LHCN-M2 (cell line): Measurements from ENCODE around the gene AIFM3. TPM values are rescaled to one million over a fixed set of nuclear protein-coding genes. Genes with fewer than 3 reads are reported as not detected.
"Not testable (repeated sequence)": the region's sequence is repeated elsewhere in the genome, so short reads cannot be mapped to it uniquely, and the experiment has no call there.

Experiments used
- DNase-seq: peaks from one replicate; pipeline ENCODE4 v3.0.0-alpha.2; 2012; ENCODE audit warnings: low read depth
- total RNA-seq: library from RNA; depleted of rRNA; stranded (reverse); fragments of >200 nt; gene quantifications from 2 replicates; pipeline ENCODE4 v1.2.3, GENCODE V29; 2014

Gene AIFM3
- total RNA-seq, 1 experiment from 2014 or later = not detected

DNA sequence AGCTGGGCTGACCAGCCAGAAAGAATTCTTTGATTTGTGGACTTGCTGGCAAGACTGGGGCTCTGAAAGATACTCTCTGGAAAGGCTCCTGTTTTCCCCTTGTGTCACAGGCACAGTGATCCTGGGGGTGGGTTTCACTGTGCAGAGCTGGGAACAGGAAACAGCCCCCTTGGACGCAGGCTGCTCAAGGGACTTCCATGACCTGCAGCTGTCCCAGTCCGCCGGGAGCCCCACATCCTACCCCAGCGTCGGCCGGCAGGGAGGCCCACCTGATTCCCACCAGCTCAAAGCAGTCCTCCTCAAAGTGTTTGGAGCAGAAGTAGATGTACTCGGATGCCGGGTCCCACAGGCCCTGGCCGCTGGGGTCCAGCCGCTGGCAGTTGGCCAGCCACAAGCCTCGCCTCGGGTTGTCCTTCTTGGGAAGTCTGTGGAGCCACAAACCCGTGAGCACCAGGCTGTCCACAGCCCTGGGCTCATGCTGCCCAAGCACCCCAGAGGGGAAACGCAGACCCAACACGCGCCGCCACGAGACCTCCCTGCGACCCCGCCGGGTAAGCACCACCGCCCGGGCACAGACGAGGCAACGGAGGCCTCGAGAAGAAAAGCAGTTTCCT is 34.0 kb downstream of the AIFM3 start:
- no peak for DNase-seq

- DNase-seq = peak; percentile 93
Measured at GRCh38 chr22:21001601-21002325, 34.7 kb downstream of the AIFM3 start, which contains the start of gene THAP7. TSS of gene THAP7 (minus strand) at chr22:21002118. CDS start at chr22:21001911, 207 bp downstream.

DNA sequence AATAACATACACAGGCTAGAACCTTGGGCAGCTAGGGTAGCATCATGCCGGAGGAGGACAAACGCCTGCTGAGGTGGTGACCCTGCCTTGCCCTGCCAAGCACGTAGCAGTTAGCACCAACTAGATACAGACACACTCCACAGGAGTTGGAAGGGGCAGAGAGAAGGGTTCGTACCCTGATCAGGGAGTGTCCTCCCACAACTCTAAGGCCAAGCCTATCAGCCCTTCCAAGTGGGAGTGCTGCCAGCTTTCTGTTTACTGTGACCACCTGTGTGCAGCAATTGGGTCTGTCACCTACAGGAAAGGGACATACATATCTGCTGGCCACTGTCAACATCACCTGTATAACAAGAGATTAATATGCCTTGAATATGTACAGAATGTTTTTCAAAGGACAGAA is 36.7 kb downstream of the AIFM3 start:
- no peak for DNase-seq

DNA sequence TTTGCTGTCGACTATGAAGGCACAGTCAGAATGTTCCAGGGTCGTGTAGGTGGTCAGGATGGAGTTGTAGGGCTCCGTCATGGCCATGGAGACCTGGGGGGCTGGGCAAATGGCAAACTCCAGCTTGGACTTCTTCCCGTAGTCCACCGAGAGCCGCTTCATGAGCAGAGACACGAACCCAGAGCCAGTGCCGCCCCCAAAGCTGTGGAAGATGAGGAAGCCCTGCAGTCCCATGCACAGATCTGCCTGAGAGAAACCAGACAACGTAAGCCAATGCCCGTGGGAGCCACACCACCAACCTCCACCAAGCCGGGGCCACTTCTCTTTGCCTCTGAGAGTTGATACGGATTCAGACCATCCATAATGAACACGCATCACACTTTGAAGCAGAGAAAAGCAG is 42.2 kb downstream of the AIFM3 start:
- DNase-seq = not testable (repeated sequence)

DNA sequence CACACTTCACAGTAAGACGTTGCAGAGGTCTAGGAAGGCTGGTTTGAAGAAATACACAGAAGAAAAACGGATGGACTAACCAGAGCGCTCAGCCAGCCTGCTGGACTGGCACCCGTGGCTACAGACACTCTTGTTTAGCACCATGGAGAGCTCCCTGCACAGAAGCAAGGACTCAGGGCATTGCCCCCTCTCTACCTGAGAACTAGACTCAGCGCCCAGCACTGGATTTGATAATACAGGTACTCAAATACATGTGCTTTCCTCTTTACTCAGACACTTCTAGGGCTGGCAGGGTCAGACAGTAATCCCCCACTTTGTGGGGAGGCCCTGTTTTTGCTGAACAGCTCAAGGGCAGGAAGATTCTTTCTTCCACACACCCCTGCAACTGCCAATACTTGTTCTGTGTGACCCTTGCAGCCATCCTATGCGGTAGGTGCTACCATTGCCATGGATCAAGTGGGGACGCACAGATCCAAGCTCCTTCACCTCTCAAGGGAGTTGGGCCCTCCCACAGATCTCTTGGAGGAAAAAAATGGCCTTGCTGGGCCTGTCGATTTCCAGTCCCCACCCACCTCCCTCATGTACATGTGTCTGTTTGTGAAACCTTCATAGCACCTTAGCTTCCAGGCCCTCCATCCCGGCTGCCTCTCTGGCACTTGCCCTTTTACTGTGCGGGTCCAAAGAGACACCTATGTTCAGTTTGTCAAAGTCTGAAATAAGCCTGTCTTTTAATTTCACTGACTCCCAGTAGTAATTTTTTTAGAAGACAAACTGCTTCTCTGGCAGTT is 42.8 kb downstream of the AIFM3 start:
- peak; percentile 37 for DNase-seq

- DNase-seq = no peak
Measured at GRCh38 chr22:21010426-21011113, 43.5 kb downstream of the AIFM3 start.

DNA sequence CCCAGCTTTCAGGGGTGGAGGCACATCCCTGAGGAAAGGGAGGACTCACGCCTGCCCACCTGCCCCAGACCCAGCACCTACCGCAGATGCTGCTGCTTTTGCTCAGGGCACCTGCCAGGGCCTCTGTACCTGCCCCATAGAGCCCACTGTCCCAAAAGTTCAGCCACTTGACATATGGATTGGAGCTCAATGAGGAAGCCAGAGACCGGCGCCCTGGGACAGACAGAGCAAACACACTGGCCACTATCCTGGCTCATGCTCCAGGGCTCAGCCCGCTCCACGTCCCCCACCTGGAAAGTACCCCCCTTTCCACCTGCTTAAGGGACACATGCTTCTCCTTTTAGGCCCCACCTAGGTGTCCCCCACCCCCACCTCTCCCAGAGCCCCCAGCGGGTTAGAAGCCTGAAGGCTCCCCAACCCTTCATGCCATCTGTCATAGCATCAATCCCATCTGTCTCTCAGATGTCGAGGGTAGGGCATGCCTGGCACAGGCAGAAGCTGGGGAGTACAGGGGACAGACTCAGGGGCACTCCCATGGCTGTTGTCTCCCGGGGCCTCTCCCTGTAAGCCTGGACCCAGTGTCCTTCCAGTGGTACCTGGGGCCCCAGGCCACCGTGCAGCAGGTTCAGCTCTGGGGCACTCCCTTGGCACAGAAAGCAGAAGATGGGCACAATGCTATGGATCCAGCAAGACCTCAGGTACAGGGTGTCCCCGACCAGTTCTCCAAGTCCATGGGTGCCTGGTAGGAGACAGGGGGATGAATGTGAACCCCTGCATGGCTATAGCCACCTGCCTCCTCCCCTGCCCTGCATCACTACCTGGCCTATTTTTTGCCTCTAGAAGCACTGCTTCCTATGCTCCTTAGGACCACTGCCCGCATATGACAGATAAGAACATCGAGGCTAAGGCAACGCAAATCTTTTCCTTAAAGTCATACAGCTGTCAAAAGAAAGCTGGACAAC is 45.7 kb downstream of the AIFM3 start:
- no peak for DNase-seq

DNA sequence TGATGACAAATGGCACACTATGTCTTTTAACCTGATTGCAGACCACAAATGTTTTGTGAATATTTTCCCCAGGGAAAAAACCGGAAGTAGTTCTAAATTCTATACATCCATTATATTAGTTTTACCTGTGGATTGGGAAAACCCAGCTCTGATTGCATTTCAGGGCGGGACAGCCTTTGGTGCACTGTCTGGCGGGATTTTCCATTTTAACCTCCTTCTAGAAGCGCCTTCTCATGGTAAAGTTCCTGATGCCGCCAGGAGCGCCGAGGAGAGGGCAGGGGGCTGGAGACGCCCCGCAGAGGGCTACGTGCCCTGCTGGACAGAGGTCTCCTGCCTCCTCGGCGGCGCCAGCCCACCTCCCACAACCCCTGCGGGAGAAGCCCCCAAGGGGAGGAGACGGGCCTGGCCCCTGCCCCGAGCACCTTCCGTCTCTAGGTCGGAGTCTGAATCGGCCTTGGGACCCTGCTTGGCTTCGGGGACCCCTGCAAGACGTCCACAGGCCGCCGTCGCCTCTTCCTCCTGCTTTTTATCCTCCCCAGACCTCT is 46.7 kb downstream of the AIFM3 start:
- DNase-seq = no peak

DNA sequence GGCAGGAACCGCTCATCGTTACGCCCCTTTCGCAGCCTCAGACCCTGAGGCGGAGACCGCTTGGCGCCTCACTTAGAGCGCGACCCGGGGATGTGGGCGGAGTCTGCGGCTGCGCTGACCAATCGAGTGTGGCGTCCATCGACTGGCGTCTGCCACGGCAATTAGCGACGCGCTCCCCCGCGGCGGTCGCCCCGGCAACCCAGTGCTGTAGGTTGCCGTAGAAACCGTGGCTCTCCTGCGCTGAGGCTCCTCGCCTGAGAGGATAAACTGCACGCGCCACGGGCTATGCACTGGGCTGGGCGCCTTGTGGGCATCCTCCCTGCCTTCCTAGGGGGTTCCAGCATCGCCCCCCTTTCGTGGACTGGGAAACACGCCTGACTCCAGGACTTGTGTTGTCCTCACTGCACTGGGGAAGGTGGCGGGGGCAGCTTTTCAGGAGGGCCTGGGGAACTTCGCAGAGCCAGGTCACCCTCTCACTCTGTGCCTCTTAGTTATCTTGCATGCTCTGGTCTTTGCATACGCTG is 47.2 kb downstream of the AIFM3 start:
- DNase-seq = peak; percentile 93

GRCh38 chr22:21014726-21015465 is 47.8 kb downstream of the AIFM3 start, which contains the start of gene P2RX6:
TSS of gene P2RX6 (plus strand) at chr22:21015165. CDS start at chr22:21015175, 10 bp downstream.
- peak; percentile 98 for DNase-seq

- DNase-seq = no peak
Measured at GRCh38 chr22:21015466-21016006, 48.5 kb downstream of the AIFM3 start.

DNA sequence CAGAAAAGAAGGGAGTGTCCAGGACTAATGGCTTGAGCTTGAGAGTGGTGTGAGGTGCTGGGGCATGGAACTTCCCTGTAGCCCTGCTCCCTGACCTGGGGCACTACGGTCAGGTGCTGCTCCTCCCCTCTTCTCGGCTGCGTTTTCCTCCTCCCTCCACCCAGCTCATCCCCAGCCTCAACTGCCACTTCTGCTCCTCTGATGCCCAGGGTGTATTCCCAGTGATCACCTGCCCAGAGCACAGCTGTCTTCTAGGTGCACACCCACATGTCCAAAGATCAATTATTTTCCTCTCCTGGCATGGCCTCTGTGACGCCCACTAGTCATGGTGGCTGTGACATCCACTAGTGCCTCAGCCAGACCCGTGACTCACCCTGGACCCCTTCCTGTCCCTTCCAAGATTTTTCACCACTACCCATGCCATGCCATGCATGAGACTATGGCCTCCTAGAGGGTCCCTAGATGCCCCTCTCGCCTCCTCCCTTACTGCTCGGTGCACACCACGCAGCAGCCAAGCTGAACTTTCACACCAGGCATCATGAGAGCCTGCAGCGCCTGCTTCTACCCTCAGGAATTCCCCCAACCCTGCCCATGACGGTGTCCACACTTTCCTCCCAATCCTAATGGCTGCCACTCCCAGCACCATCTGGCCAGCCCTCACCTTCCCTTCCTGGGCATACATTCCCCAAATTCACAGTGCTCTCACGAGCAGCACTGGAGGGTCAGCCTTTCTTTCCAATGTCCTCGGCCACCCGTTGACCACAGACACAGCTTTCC is 49.8 kb downstream of the AIFM3 start:
- no peak for DNase-seq

DNA sequence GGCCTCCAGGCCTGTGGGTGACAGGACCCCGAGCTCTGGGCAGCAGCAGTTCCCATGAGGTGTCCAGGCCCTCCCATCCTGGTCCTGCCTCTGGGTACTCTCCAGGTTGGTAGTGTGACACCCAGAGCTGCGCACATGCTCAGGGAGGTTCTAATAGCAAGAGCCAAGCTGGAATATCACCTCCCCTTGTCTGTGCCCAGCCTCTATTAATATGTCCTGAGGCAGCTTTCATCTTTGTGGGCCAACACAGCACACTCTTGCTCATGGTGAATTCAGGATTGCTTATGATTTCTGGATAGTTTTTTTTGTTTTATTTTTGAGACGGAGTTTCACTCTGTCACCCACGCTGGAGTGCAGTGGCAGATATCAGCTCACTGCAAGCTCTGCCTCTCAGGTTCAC is 51.3 kb downstream of the AIFM3 start:
- DNase-seq = no peak

DNA sequence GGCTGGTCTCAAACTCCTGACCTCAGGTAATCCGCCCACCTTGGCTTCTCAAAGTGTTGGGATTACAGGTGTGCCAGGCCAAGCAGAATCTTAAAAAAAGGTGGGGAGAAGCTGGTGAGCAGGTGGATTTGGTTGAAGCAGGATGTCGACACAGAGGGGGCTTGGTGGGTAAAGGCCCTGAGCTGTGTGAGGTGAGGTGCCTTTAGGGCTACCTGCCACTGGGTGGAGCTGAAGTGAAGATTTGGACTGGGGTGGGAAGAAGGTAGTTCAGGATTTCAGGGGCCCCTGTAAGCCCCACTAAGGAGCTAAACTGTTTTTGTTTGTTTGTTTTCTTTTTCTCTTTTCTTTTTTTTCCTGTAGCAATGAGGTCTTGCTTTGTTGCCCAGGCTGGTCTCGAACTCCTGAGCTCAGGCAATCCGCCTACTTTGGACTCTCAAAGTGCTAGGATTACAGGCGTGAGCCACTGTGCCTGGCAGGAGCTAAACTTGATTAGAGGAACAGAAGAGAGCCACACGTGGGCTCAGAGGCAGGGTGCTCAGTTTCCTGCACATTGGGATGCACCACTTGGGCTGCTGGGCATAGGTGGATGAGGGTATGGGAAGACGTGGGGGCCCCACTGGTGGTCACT is 53.9 kb downstream of the AIFM3 start:
- no peak for DNase-seq

DNA sequence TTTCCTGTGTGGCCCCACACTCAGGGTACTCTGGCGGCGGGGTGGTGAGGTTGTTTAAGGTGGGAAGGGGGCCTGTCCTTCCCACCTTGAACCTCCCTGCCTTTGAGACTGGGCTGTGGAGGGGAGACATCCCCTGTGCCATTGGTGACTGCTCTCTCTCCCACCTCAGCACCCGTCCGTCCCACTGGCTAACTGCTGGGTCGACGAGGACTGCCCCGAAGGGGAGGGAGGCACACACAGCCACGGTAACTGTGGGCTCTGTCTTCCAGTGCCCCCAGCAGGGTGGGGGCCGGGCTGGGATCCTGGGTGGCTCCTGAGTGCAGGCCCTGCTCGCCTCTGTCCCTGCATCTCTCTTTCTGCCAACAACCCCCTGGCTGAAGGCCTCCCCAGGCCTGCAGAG is 55.5 kb downstream of the AIFM3 start:
- no peak for DNase-seq

DNA sequence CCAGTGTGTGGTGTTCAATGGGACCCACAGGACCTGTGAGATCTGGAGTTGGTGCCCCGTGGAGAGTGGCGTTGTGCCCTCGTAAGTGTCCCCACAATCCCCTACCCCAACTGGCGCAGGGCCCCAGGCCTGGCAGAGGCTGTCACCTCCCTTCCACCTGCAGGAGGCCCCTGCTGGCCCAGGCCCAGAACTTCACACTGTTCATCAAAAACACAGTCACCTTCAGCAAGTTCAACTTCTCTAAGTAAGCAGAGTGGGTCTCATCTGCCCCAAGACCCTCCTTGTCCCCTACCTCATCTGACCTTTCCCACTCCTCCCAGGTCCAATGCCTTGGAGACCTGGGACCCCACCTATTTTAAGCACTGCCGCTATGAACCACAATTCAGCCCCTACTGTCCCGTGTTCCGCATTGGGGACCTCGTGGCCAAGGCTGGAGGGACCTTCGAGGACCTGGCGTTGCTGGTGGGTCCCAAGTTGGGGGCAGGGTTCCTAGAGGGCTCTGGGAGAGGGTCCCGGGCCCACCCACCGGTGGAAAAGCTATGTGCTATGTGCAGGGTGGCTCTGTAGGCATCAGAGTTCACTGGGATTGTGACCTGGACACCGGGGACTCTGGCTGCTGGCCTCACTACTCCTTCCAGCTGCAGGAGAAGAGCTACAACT is 56.0 kb downstream of the AIFM3 start:
- DNase-seq = no peak

GRCh38 chr22:21025266-21025665 is 58.2 kb downstream of the AIFM3 start:
- no peak for DNase-seq
